Measurements from ENCODE around the gene BSDC1. TPM values are rescaled to one million over a fixed set of nuclear protein-coding genes. Genes with fewer than 3 reads are reported as not detected.

The BSDC1 gene
- total and polyA plus RNA-seq, 2 of the 13 experiments (the other 11 are each of a cell fraction or from before 2014, with no cell fraction given) = 40.3 to 64.2 TPM

GRCh38 chr1:32321712-32322291, 72.4 kb downstream of the BSDC1 start (continued):
- TF ChIP-seq ZBTB25 (CRISPR knock-in tag; IDR thresholded peaks at IDR 0.05) (peak; percentile 76), GABPA (IDR thresholded peaks at IDR 0.05; ENCODE audit: low read depth, low read length) (no peak; the same call in 1 of the 2 replicates), GABPA (CRISPR knock-in tag; IDR thresholded peaks at IDR 0.05; ENCODE audit: low read depth) (peak; percentile 80), ZNF792 (CRISPR knock-in tag; IDR thresholded peaks at IDR 0.05) (peak; percentile 81; the same call in 1 of the 2 replicates), NBN (conservative IDR thresholded peaks at IDR 0.05) (no peak), THAP9 (CRISPR knock-in tag; IDR thresholded peaks at IDR 0.05; ENCODE audit: borderline replicate concordance) (no peak), KLF6 (CRISPR knock-in tag; IDR thresholded peaks at IDR 0.05) (peak; percentile 73; the same call in 1 of the 2 replicates), KDM2A (CRISPR knock-in tag; IDR thresholded peaks at IDR 0.05; ENCODE audit: borderline replicate concordance, low read depth) (peak; percentile 50; the same call in 1 of the 2 replicates), IKZF1 (IDR thresholded peaks at IDR 0.05) (no peak), HINFP (CRISPR knock-in tag; IDR thresholded peaks at IDR 0.05; ENCODE audit: low read depth) (no peak), HDAC2 (CRISPR knock-in tag; IDR thresholded peaks at IDR 0.05) (peak; percentile 87), ZNF546 (CRISPR knock-in tag; conservative IDR thresholded peaks at IDR 0.05) (no peak), ZNF280B (CRISPR knock-in tag; IDR thresholded peaks at IDR 0.05; ENCODE audit: borderline replicate concordance) (no peak), IRF2 (CRISPR knock-in tag; IDR thresholded peaks at IDR 0.05) (no peak; the same call in 1 of the 2 replicates), TFDP2 (CRISPR knock-in tag; IDR thresholded peaks at IDR 0.05) (peak; percentile 47; the same call in 1 of the 2 replicates), TFDP1 (CRISPR knock-in tag; IDR thresholded peaks at IDR 0.05; ENCODE audit: borderline replicate concordance) (peak; percentile 38; the same call in 1 of the 2 replicates), ZNF354B (CRISPR knock-in tag; IDR thresholded peaks at IDR 0.05) (no peak), ZFYVE20 (CRISPR knock-in tag; IDR thresholded peaks at IDR 0.05; ENCODE audit: borderline replicate concordance, low read depth) (no peak), FOXA1 (IDR thresholded peaks at IDR 0.05) (peak; percentile 94), FOXA1 (CRISPR knock-in tag; IDR thresholded peaks at IDR 0.05) (peak; percentile 99), BRD4 (CRISPR knock-in tag; IDR thresholded peaks at IDR 0.05) (peak; percentile 67; the same call in 1 of the 2 replicates), HHEX (CRISPR knock-in tag; IDR thresholded peaks at IDR 0.05) (no peak), ZNF331 (CRISPR knock-in tag; IDR thresholded peaks at IDR 0.05) (peak; percentile 67; the same call in 1 of the 2 replicates)

All from HepG2 (cell line).